HEK293T (cell line): ENCODE data around the gene MTF2.

Source experiments
- ARNT ChIP-seq: fragments of 450-650 bp; IDR thresholded peaks from 2 replicates; pipeline ENCODE4 v1.6.1; 2017; ENCODE audit warnings: mild to moderate bottlenecking
- BHLHE40 ChIP-seq: fragments of 450-650 bp; IDR thresholded peaks from 2 replicates; pipeline ENCODE4 v1.6.1; 2016; ENCODE audit warnings: mild to moderate bottlenecking, moderate library complexity, borderline replicate concordance
- CTBP1 ChIP-seq: fragments of 450-650 bp; IDR thresholded peaks from 2 replicates; pipeline ENCODE4 v1.6.1; 2016; ENCODE audit warnings: borderline replicate concordance
- ELF4 ChIP-seq: fragments of 450-650 bp; IDR thresholded peaks from 2 replicates; pipeline ENCODE4 v1.6.1; 2017; ENCODE audit warnings: antibody characterized with exemption
- FOXA1 ChIP-seq: fragments of 450-650 bp; IDR thresholded peaks from 2 replicates; pipeline ENCODE4 v1.6.1; 2016; ENCODE audit warnings: mild to moderate bottlenecking
- FOXK2 ChIP-seq: fragments of 450-650 bp; IDR thresholded peaks from 2 replicates; pipeline ENCODE4 v1.6.1; 2016; ENCODE audit warnings: mild to moderate bottlenecking
- FOXM1 ChIP-seq: fragments of 450-650 bp; IDR thresholded peaks from 2 replicates; pipeline ENCODE4 v1.6.1; 2017; ENCODE audit warnings: mild to moderate bottlenecking, borderline replicate concordance
- HDGF ChIP-seq: fragments of 450-650 bp; IDR thresholded peaks from 2 replicates; pipeline ENCODE4 v1.6.1; 2017; ENCODE audit warnings: antibody characterized with exemption, borderline replicate concordance
- NFRKB ChIP-seq: fragments of 450-650 bp; IDR thresholded peaks from 2 replicates; pipeline ENCODE4 v1.6.1; 2016; ENCODE audit warnings: mild to moderate bottlenecking, moderate library complexity
- PKNOX1 ChIP-seq: fragments of 450-650 bp; IDR thresholded peaks from 2 replicates; pipeline ENCODE4 v1.6.1; 2016
- SP1 ChIP-seq: fragments of 450-650 bp; IDR thresholded peaks from 2 replicates; pipeline ENCODE4 v1.6.1; 2017
- SUZ12 ChIP-seq: fragments of 450-650 bp; IDR thresholded peaks from 2 replicates; pipeline ENCODE4 v1.6.1; 2016; ENCODE audit warnings: mild to moderate bottlenecking
- TARDBP ChIP-seq: fragments of 450-650 bp; IDR thresholded peaks from 2 replicates; pipeline ENCODE4 v1.6.1; 2016
- ZNF384 ChIP-seq: fragments of 450-650 bp; IDR thresholded peaks from 2 replicates; pipeline ENCODE4 v1.6.1; 2016

GRCh38 chr1:93171549-93172034, 92.5 kb downstream of the MTF2 start:
- TF ChIP-seq CTBP1 = no peak
- no peak for TF ChIP-seq TARDBP
- TF ChIP-seq BHLHE40 = no peak
- TF ChIP-seq NFRKB = no peak
- TF ChIP-seq PKNOX1 = no peak
- TF ChIP-seq SUZ12 = no peak
- no peak for TF ChIP-seq SP1
- no peak for TF ChIP-seq FOXA1
- no peak for TF ChIP-seq FOXK2
- no peak for TF ChIP-seq FOXM1
- no peak for TF ChIP-seq HDGF
- no peak for TF ChIP-seq ZNF384
- TF ChIP-seq ELF4 = no peak
- TF ChIP-seq ARNT = no peak
